Measurements from ENCODE around the gene RAX.

The RAX gene

DNA sequence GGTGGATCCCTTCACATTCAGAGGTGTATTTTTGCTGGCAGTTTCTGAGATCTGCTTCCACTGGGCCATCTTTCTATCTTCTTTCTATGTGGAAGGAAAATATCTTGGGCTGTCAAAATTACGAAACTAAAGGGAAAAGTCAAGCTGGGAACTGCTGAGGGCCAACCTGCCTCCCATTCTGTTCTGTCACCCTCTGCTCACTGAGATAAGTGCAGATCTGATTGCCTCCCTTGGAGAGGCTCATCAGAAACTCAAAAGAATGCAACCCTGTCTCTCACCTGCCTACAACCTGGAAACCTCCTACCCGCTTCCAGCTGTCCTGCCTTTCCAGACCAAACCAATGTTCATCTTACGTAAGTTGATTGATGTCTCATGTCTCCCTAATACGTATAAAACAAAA lies 26.5 kb downstream of the RAX start:
- DNase-seq (ENCODE audit: low read depth in 2 of 2): no peak

GRCh38 chr18:59242906-59243305 lies 30.3 kb downstream of the RAX start:
- DNase-seq (ENCODE audit: low read depth in 2 of 2): no peak

DNA sequence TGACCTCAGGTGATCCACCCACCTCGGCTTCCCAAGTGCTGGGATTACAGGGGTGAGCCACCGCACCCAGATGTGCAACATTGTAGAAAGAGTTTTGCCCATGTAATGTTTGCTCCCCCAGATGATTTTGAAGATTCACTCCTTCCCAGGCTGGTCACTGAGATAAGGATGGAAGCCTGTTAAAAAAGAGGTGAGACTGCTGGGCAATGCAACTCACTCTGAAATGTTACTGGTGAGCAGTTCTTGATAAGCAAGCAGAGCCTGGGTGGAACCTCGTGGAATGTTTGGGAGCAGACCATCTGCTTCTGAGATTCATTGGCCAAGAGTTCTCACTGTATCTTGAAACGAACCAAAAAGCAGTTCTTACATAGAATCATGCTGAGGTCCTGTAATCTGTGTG lies 33.6 kb downstream of the RAX start:
- no peak for DNase-seq (ENCODE audit: low read depth in 2 of 2)

DNA sequence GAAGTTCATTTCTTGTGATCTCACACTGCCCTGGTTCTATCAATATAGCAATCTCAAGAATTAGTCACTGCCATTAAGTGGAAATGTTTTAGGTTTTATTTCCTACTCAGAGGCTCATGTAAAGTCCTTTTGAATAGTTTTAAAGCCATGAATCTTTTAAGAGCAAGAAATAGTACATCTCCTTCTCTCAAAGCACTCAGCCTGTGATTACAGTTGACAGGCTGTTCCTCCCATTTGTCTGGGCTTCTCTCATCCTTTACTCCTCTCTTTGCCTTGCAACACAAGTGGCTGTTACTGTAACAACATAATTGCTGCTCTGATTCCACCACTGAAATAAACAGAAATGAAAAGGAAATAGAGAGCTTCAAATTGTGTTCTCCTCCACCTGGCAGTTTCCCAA lies 34.9 kb downstream of the RAX start:
- DNase-seq (ENCODE audit: low read depth in 2 of 2): no peak

GRCh38 chr18:59233017-59233410 lies 40.2 kb downstream of the RAX start:
- no peak for DNase-seq (ENCODE audit: low read depth in 2 of 2)

GRCh38 chr18:59232309-59233016 lies 40.8 kb downstream of the RAX start:
- DNase-seq (ENCODE audit: low read depth in 2 of 2): no peak

DNA sequence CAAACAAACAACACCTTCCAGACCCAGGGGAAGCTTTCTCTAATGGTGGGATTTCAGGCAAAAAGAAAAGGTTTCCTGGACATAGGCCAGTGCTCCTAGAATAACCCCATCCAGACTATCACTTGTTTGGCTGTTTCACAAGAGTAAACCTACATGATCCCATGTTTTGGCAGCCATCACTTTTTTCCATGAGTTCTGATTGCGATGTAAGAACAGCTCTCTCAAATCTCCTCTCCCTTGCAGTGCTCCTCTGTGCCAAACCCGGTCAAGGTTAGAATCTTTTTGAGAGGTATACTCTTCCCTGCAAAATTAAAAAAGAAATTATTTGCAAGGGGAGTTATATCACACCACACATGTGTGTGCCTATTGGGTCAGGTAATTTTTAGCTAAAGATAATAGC lies 41.4 kb downstream of the RAX start:
- DNase-seq (ENCODE audit: low read depth in 2 of 2): no peak

DNA sequence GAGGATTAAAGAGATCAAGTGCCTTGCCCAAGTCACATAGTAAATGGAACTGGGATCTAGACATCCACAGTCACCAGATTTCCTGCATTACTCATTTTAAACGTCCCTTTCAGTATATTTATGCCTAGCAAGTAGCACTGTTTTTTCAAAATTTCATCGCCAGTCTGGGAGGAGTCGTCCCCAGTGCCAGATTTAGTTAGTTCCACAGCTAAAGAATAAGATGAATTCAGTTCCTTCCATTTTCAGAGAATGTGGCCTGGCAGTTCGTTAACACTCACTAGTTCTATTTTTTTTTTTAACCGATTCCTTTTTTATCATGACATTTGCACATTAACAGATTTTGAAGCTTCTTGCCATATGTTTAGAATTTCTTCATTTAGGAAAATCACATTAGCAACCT lies 42.1 kb downstream of the RAX start:
- no peak for DNase-seq (ENCODE audit: low read depth in 2 of 2)

- DNase-seq (ENCODE audit: low read depth in 2 of 2): no peak
Observed at GRCh38 chr18:59229701-59230443, 43.4 kb downstream of the RAX start.

GRCh38 chr18:59229191-59229590 lies 44.1 kb downstream of the RAX start:
- DNase-seq (ENCODE audit: low read depth in 2 of 2): no peak

GRCh38 chr18:59228351-59228750 lies 44.9 kb downstream of the RAX start:
- DNase-seq (ENCODE audit: low read depth in 2 of 2): no peak

DNA sequence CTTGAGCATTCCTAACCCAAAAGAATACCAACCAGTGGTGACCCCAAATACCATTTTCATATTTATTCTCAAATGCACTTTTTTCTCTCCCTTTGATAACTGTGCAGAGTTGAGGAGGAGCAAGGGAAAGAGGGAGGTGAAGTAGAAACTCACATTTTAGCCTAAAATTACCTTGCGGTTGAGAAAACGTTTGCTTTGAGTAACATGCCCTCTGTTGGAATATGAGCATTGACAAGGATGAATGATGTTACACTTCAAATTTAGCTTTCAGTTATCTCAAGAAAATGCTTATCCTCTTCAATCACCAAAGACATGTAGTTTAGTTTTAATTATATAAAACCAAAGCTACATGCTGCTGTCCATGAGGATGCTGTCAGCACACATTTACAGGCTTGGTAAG lies 50.9 kb downstream of the RAX start:
- DNase-seq (ENCODE audit: low read depth in 2 of 2): no peak

DNA sequence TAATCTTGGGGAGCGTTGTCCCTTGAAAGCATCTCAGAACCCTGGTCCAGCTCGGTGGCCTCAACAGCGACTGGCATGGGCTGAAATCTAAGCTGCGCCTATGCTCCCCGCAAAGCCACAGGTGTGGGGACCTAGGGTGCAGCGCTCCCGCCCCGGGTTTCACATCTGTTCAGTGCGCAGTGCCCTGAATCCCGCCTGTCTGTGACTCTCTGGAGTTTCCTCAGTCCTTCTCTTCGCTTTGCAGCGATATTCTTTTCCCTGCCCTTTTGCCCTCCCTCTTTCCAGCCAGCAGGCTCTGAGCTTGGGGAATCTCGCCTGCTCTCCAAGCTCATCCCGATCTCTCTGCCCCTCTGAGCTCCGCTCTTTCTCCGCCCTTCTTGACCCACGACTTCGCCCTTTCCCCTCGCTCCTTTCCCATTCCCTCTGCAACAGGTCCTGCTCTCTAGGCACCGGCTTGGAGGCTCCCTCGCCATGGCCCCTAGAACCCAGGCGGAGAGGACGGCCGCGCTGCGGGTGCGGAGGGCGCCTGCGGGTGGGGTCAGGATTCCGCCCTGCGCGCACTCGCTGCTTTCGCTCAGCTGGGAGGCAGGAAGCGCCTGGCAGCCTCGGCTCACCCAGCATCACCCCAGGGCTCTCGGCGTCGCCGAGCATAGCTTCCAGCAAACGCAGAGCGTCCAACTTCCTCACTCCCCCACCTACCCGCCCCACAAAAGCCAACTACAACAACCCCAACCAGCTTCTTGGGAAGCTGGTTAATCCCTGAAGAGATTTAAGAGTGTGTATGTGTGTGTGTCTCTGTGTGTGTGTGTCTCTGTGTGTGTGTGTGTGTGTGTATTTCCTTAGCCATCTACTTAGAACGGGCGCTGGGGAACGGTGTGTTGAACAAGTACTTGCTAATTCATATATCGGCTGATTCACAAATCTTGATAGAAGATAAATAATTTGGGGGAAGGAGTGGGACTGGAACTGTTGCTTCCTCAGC lies 52.2 kb downstream of the RAX start:
- no peak for DNase-seq (ENCODE audit: low read depth in 2 of 2)

GRCh38 chr18:59220164-59220783 lies 53.0 kb downstream of the RAX start:
- DNase-seq (ENCODE audit: low read depth in 2 of 2): no peak

DNA sequence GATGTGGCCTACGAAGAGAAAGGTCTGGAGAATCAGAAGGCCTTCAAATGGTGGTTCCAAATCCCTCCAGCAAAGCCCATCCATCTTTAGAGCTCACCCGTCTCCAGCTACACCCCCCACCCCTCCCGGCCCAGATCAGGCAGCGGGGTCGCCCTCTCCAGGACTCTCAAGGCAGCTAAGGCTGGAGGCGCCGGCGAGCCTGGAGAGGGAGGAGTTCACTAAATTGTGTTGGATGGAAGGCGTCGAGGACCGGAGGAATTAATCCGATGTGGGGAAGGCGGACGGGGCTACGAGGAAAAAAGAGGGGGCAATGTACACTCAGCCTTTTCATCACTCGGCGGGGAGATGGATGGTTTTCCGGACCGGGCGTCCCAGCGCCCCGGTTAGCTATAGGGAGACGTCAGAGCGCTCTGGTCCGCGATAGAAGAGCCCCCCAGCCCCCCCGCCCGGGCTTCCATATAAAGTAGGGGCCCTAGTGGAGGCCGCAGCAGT lies 53.5 kb downstream of the RAX start, which contains the start of gene GRP:
Gene GRP, plus strand, starts transcription at position 487 of the 492 bp plus-strand sequence. CDS start 108 bp downstream, outside the sequence.
- DNase-seq (ENCODE audit: low read depth in 2 of 2): no peak

DNA sequence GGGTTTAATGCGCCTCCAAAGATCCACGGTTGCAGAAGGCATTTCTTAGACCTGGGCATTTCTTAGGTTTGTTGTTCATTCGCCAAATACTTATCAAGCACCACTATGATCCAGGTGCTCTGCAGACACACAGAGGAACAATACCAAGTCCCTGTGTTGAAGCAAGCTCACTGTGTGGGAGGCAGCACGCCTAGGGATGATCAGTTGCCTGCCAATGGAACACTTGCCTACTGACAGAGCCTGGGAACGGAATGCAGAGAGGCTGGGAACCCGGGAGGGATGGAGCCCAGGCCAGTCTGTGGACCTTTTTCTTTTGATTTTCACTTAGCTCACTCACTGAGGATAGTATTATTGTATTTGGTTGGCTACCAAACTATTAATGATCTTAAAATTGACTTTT lies 55.2 kb downstream of the RAX start:
- DNase-seq (ENCODE audit: low read depth in 2 of 2): no peak

Measured in stimulated activated CD8-positive, alpha-beta memory T cell treated with anti-CD3 and anti-CD28 coated beads, Interleukin-2, amount 100 ng/mL, for 48 hours (primary cell).